ENCODE data around the gene C12orf56.

The C12orf56 gene

GRCh38 chr12:64390275-64390851, at the start of gene C12orf56:
Gene C12orf56 (minus strand): TSS chr12:64390758. CDS start chr12:64390565, 193 bp downstream.
- DNase-seq (ENCODE audit: low read depth in 2 of 3, low spot score in 1 of 3): no peak

GRCh38 chr12:64440100-64440499, 49.5 kb upstream of the C12orf56 start:
- no peak for DNase-seq (ENCODE audit: low read depth in 2 of 3, low spot score in 1 of 3)

- no peak for DNase-seq (ENCODE audit: low read depth in 2 of 3, low spot score in 1 of 3)
Observed at GRCh38 chr12:64433915-64434314, 43.4 kb upstream of the C12orf56 start.

GRCh38 chr12:64431791-64432190, 41.2 kb upstream of the C12orf56 start:
- DNase-seq (ENCODE audit: low read depth in 2 of 3, low spot score in 1 of 3): no peak

- no peak for DNase-seq (ENCODE audit: low read depth in 2 of 3, low spot score in 1 of 3)
Observed at GRCh38 chr12:64430886-64431285, 40.3 kb upstream of the C12orf56 start.

- no peak for DNase-seq (ENCODE audit: low read depth in 2 of 3, low spot score in 1 of 3)
Observed at GRCh38 chr12:64428956-64429355, 38.4 kb upstream of the C12orf56 start.

GRCh38 chr12:64427988-64428387, 37.4 kb upstream of the C12orf56 start:
- no peak for DNase-seq (ENCODE audit: low read depth in 2 of 3, low spot score in 1 of 3)

- DNase-seq (ENCODE audit: low read depth in 2 of 3, low spot score in 1 of 3): no peak
Observed at GRCh38 chr12:64419696-64420095, 29.1 kb upstream of the C12orf56 start.

- no peak for DNase-seq (ENCODE audit: low read depth in 2 of 3, low spot score in 1 of 3)
Observed at GRCh38 chr12:64418209-64418608, 27.7 kb upstream of the C12orf56 start.

GRCh38 chr12:64413884-64414283, 23.3 kb upstream of the C12orf56 start:
- DNase-seq (ENCODE audit: low read depth in 2 of 3, low spot score in 1 of 3): no peak

GRCh38 chr12:64412459-64412858, 21.9 kb upstream of the C12orf56 start:
- DNase-seq (ENCODE audit: low read depth in 2 of 3, low spot score in 1 of 3): no peak

GRCh38 chr12:64411427-64411826, 20.9 kb upstream of the C12orf56 start:
- DNase-seq (ENCODE audit: low read depth in 2 of 3, low spot score in 1 of 3): no peak

- DNase-seq (ENCODE audit: low read depth in 2 of 3, low spot score in 1 of 3): no peak
Observed at GRCh38 chr12:64407342-64408223, 17.0 kb upstream of the C12orf56 start.

GRCh38 chr12:64404470-64405256, 14.1 kb upstream of the C12orf56 start:
- DNase-seq (ENCODE audit: low read depth in 2 of 3, low spot score in 1 of 3): peak; percentile 56 to 65 (median 60)

- DNase-seq (ENCODE audit: low read depth in 2 of 3, low spot score in 1 of 3): peak; percentile 74 to 90 (median 89)
Observed at GRCh38 chr12:64403707-64404469, 13.3 kb upstream of the C12orf56 start, which contains the start of gene XPOT. Gene XPOT (plus strand): TSS chr12:64404392. CDS start chr12:64410036, 5,644 bp downstream.

- no peak for DNase-seq (ENCODE audit: low read depth in 2 of 3, low spot score in 1 of 3)
Observed at GRCh38 chr12:64402181-64402580, 11.6 kb upstream of the C12orf56 start.

GRCh38 chr12:64400041-64400440, 9.5 kb upstream of the C12orf56 start:
- DNase-seq (ENCODE audit: low read depth in 2 of 3, low spot score in 1 of 3): no peak

- DNase-seq (ENCODE audit: low read depth in 2 of 3, low spot score in 1 of 3): no peak
Observed at GRCh38 chr12:64395739-64396138, 5.2 kb upstream of the C12orf56 start.

GRCh38 chr12:64392221-64392620, 1.7 kb upstream of the C12orf56 start:
- peak in 1 of 3 donors; percentile 30 for DNase-seq (ENCODE audit: low read depth in 2 of 3, low spot score in 1 of 3)

GRCh38 chr12:64389154-64389553, 1.4 kb downstream of the C12orf56 start:
- DNase-seq (ENCODE audit: low read depth in 2 of 3, low spot score in 1 of 3): no peak
